ENCODE results near the gene LRIG1.

GRCh38 chr3:66396888-66397287, 103.9 kb downstream of the LRIG1 start:
- TF ChIP-seq, protein P1, sequence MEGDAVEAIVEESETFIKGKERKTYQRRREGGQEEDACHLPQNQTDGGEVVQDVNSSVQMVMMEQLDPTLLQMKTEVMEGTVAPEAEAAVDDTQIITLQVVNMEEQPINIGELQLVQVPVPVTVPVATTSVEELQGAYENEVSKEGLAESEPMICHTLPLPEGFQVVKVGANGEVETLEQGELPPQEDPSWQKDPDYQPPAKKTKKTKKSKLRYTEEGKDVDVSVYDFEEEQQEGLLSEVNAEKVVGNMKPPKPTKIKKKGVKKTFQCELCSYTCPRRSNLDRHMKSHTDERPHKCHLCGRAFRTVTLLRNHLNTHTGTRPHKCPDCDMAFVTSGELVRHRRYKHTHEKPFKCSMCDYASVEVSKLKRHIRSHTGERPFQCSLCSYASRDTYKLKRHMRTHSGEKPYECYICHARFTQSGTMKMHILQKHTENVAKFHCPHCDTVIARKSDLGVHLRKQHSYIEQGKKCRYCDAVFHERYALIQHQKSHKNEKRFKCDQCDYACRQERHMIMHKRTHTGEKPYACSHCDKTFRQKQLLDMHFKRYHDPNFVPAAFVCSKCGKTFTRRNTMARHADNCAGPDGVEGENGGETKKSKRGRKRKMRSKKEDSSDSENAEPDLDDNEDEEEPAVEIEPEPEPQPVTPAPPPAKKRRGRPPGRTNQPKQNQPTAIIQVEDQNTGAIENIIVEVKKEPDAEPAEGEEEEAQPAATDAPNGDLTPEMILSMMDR (IDR thresholded peaks at IDR 0.05) = no peak
- TF ChIP-seq POLR2A (IDR thresholded peaks at IDR 0.05) = no peak

All from upper lobe of left lung (tissue), 4 donors.